ENCODE results near the gene TRHDE. TPM values are rescaled to one million over a fixed set of nuclear protein-coding genes. Genes with fewer than 3 reads are reported as not detected.

TRHDE gene
- polyA plus RNA-seq, 1 donor from 2014 or later, result 20.6 TPM

DNA sequence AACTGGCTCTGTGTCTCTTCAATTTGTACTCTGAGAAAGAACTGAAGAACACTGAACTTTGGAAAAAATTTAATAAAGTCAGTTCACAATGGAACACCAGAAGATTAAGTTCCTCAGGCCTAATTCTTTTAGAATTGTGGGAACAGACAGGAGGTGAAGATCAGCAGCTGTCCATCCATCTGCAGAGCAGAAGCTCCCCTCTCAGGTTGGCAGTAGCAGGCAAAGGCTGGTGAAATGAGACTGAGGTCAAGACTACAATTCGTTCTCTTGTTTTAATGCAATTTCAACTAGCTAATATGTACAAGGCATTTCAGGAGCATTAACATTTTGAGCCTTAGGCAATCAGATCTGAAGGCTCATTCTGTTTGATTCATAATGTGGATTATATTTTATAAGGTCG is 10.3 kb upstream of the TRHDE start:
- Histone ChIP-seq H3K79me2 (replicated peaks; ENCODE audit: insufficient read depth, low read length) (no peaks in the 10 kb centered on the region), H3K27me3 (ENCODE audit: insufficient read depth, low read depth, low read length) (no peaks in the 10 kb centered on the region), H3K9ac (ENCODE audit: low read length) (no peak overlapping the region), H3K4me2 (ENCODE audit: low read length) (no peak overlapping the region), H3K4me3 (ENCODE audit: low read length) (no peak overlapping the region), H3K9me2 (ENCODE audit: insufficient read depth, low read length) (no peaks in the 10 kb centered on the region), H3K36me3 (ENCODE audit: insufficient read depth, low read length) (no peaks in the 10 kb centered on the region), H2AFZ (ENCODE audit: low read depth, low read length) (no peak overlapping the region), H4K20me1 (ENCODE audit: insufficient read depth) (no peaks in the 10 kb centered on the region), H3K9me3 (ENCODE audit: low read length) (no peaks in the 10 kb centered on the region), H3F3A (ENCODE audit: insufficient read depth, low read length, poor library complexity, severe bottlenecking) (no peaks in the 10 kb centered on the region), H3K27ac (ENCODE audit: low read length) (no peak overlapping the region)
- TF ChIP-seq SMC3 (conservative IDR thresholded peaks at IDR 0.05; ENCODE audit: poor library complexity) (no peak), EZH2 (IDR thresholded peaks at IDR 0.05; ENCODE audit: borderline replicate concordance, insufficient read depth, low read length, poor library complexity, severe bottlenecking) (no peak)

DNA sequence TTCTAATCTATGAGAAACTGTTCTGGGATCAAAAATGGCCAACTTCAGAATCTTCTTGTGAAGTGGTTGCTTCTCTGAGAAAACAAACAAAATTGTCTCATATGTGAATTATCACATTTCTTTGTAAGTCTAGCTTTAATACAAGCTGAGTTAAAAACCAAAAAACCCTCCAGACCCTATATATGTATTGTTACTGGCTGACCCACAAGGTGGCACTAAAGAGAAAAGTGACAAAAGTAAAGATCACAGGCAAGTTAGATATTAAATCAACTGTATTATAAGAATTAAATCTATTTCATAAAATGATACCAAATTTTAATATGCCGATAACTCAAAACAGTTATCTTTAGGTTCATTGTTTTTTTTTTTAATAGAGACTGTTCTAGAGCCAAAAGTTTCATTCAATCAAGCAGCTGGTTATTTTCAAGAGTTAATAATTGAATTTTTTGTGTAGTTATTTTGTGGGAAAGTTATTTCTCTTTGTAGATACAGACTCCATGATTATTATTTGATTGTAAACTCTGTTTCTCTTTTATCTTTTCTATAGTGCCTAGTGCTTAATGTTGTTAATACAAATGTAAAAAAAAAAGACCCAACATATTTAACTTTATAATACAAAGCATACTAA is 7.5 kb upstream of the TRHDE start:
- H3K79me2 ChIP-seq (replicated peaks; ENCODE audit: insufficient read depth, low read length), result peaks cover 11% of the 10 kb centered on the region
- TF ChIP-seq SMC3 (conservative IDR thresholded peaks at IDR 0.05; ENCODE audit: poor library complexity) (peak; percentile 74), MXI1 (conservative IDR thresholded peaks at IDR 0.05; ENCODE audit: poor library complexity, severe bottlenecking) (no peak), RAD21 (conservative IDR thresholded peaks at IDR 0.05) (peak; percentile 63)
- TF ChIP-seq, protein P1, sequence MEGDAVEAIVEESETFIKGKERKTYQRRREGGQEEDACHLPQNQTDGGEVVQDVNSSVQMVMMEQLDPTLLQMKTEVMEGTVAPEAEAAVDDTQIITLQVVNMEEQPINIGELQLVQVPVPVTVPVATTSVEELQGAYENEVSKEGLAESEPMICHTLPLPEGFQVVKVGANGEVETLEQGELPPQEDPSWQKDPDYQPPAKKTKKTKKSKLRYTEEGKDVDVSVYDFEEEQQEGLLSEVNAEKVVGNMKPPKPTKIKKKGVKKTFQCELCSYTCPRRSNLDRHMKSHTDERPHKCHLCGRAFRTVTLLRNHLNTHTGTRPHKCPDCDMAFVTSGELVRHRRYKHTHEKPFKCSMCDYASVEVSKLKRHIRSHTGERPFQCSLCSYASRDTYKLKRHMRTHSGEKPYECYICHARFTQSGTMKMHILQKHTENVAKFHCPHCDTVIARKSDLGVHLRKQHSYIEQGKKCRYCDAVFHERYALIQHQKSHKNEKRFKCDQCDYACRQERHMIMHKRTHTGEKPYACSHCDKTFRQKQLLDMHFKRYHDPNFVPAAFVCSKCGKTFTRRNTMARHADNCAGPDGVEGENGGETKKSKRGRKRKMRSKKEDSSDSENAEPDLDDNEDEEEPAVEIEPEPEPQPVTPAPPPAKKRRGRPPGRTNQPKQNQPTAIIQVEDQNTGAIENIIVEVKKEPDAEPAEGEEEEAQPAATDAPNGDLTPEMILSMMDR (IDR thresholded peaks at IDR 0.05; ENCODE audit: poor library complexity, severe bottlenecking), result peak; percentile 66
- no peak overlapping the region for H3K4me2 ChIP-seq (ENCODE audit: low read length)
- H3K9me2 ChIP-seq (ENCODE audit: insufficient read depth, low read length), result no peaks in the 10 kb centered on the region
- H3K27me3 ChIP-seq (ENCODE audit: insufficient read depth, low read depth, low read length), result no peaks in the 10 kb centered on the region
- H3K9ac ChIP-seq (ENCODE audit: low read length), result no peak overlapping the region
- no peaks in the 10 kb centered on the region for H3F3A ChIP-seq (ENCODE audit: insufficient read depth, low read length, poor library complexity, severe bottlenecking)
- H4K20me1 ChIP-seq (ENCODE audit: insufficient read depth), result no peaks in the 10 kb centered on the region
- H2AFZ ChIP-seq (ENCODE audit: low read depth, low read length), result no peak overlapping the region
- H3K9me3 ChIP-seq (ENCODE audit: low read length), result no peaks in the 10 kb centered on the region
- no peaks in the 10 kb centered on the region for H3K36me3 ChIP-seq (ENCODE audit: insufficient read depth, low read length)
- no peak overlapping the region for H3K4me3 ChIP-seq (ENCODE audit: low read length)
- no peak overlapping the region for H3K27ac ChIP-seq (ENCODE audit: low read length)

DNA sequence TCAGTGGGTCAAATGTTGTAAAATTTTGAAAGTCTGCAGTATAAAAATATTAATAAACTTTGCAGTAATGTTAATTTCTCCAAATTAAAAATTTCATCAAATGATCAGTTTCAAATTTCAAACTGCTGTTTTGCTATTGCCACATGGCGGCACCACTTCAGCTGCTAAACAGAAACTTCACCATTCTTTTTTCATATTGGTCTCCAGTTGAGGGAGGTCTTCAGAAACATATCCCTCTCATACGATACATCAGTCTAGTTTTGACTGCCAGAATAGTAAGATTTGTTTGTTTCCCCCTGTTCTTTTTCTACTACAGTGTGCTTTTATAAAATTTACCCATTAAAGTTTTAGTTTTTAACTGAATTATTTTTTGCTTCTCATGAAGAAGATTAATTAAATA is 4.2 kb upstream of the TRHDE start:
- Histone ChIP-seq H3K27me3 (ENCODE audit: insufficient read depth, low read depth, low read length) (no peaks in the 10 kb centered on the region), H4K20me1 (ENCODE audit: insufficient read depth) (no peaks in the 10 kb centered on the region), H3K9me3 (ENCODE audit: low read length) (no peaks in the 10 kb centered on the region), H3K79me2 (replicated peaks; ENCODE audit: insufficient read depth, low read length) (peaks cover 23% of the 10 kb centered on the region), H3K4me2 (ENCODE audit: low read length) (no peak overlapping the region), H3K27ac (ENCODE audit: low read length) (no peak overlapping the region), H3K9ac (ENCODE audit: low read length) (no peak overlapping the region), H3K9me2 (ENCODE audit: insufficient read depth, low read length) (no peaks in the 10 kb centered on the region), H3K4me3 (ENCODE audit: low read length) (peak overlapping the region; percentile 31), H2AFZ (ENCODE audit: low read depth, low read length) (no peak overlapping the region), H3K36me3 (ENCODE audit: insufficient read depth, low read length) (no peaks in the 10 kb centered on the region), H3F3A (ENCODE audit: insufficient read depth, low read length, poor library complexity, severe bottlenecking) (no peaks in the 10 kb centered on the region)
- TF ChIP-seq, protein P1 (IDR thresholded peaks at IDR 0.05; ENCODE audit: poor library complexity, severe bottlenecking), result peak; percentile 48
- peak; percentile 53 for TF ChIP-seq SMC3 (conservative IDR thresholded peaks at IDR 0.05; ENCODE audit: poor library complexity)
- TF ChIP-seq EZH2 (IDR thresholded peaks at IDR 0.05; ENCODE audit: borderline replicate concordance, insufficient read depth, low read length, poor library complexity, severe bottlenecking), result no peak
